Colonic mucosa (tissue), 4 donors: ENCODE results near the gene NPW. TPM values are rescaled to one million over a fixed set of nuclear protein-coding genes. Genes with fewer than 3 reads are reported as not detected.
A peak's percentile ranks its signal among the peaks of the same experiment; 100 is the strongest.

Experiments used
- DNase-seq: peaks from one replicate; pipeline ENCODE4 v3.0.0-alpha.2; 2020
- H3K27ac ChIP-seq: fragments of 200-600 bp; one replicate; pipeline ENCODE4 v1.8.0; 2021
- H3K27me3 ChIP-seq: fragments of 200-600 bp; one replicate; pipeline ENCODE4 v1.8.0; 2021
- H3K36me3 ChIP-seq: fragments of 200-600 bp; one replicate; pipeline ENCODE4 v1.8.0; 2021
- H3K4me1 ChIP-seq: fragments of 200-600 bp; one replicate; pipeline ENCODE4 v1.8.0; 2021; ENCODE audit warnings: mild to moderate bottlenecking
- H3K4me3 ChIP-seq: fragments of 200-600 bp; one replicate; pipeline ENCODE4 v1.8.0; 2021
- H3K9ac ChIP-seq, 2 donors: one replicate each; pipeline ENCODE4 v1.7.0; 2013; ENCODE audit warnings: control low read depth in 2 of 2, low read depth in 2 of 2, low read length in 2 of 2
- H3K9me3 ChIP-seq: fragments of 200-600 bp; one replicate; pipeline ENCODE4 v1.8.0; 2021
- CTCF ChIP-seq: fragments of 200-600 bp; IDR thresholded peaks from one replicate; pipeline ENCODE4 v1.8.0; 2022; ENCODE audit warnings: antibody characterized with exemption, mild to moderate bottlenecking
- intact Hi-C: fragments of 100-400 bp; cut with DNase I; formaldehyde crosslinking; loops from one replicate; pipeline ENCODE4 v1.14.1; 2022
- total RNA-seq, 2 donors: library from RNA; stranded (reverse); fragmentation: NEBNext Ultra II Directional in 1 of 2; extraction: Animal tissue kit (Norgen Biotek cat#: 25700) in 1 of 2; gene quantifications; one replicate each; pipeline ENCODE4 v1.2.1, GENCODE V29; 2021
- donor health status: healthy.
- donor health status: DM: no; HTN: no; CAD: no.
- donor health status: DM: no; HTN: no; CAD: no.

Gene NPW
- total RNA-seq, 2 donors from 2014 or later = 3.5 to 3.8 TPM

- H3K4me1 ChIP-seq = peaks cover 59% of the 10 kb centered on the region
- peak overlapping the region; percentile 85 for H3K27ac ChIP-seq
- no peaks in the 10 kb centered on the region for H3K36me3 ChIP-seq
- intact Hi-C loops = no loop called here
- no peak overlapping the region for H3K4me3 ChIP-seq
- H3K27me3 ChIP-seq = no peaks in the 10 kb centered on the region
- H3K9me3 ChIP-seq = no peaks in the 10 kb centered on the region
- H3K9ac ChIP-seq = peak overlapping the region; percentile 52
- peak; percentile 32 for DNase-seq
- no peak for TF ChIP-seq CTCF
These were observed 20.6 kb downstream of the NPW start for GRCh38 chr16:2040041-2040786.

GRCh38 chr16:2040787-2041522, 21.4 kb downstream of the NPW start:
- intact Hi-C loops = no loop called here
- H3K9me3 ChIP-seq = no peaks in the 10 kb centered on the region
- no peak for TF ChIP-seq CTCF

GRCh38 chr16:2042171-2042985, 22.8 kb downstream of the NPW start:
- no peaks in the 10 kb centered on the region for H3K36me3 ChIP-seq
- H3K9me3 ChIP-seq = no peaks in the 10 kb centered on the region
- H3K27me3 ChIP-seq = no peaks in the 10 kb centered on the region
- TF ChIP-seq CTCF = no peak
- no peak overlapping the region for H3K4me3 ChIP-seq
- intact Hi-C loops = no loop called here
- H3K9ac ChIP-seq = peak overlapping the region; percentile 13 to 68
- DNase-seq = peak; percentile 62
- H3K27ac ChIP-seq = peak overlapping the region; percentile 85
- peaks cover 60% of the 10 kb centered on the region for H3K4me1 ChIP-seq

More at GRCh38 chr16:2040787-2041522, 21.4 kb downstream of the NPW start:
- H3K36me3 ChIP-seq = no peaks in the 10 kb centered on the region
- H3K4me3 ChIP-seq = no peak overlapping the region
- H3K4me1 ChIP-seq = peaks cover 52% of the 10 kb centered on the region
- DNase-seq = peak; percentile 81
- H3K27me3 ChIP-seq = no peaks in the 10 kb centered on the region
- peak overlapping the region; percentile 22 to 52 for H3K9ac ChIP-seq
- H3K27ac ChIP-seq = peak overlapping the region; percentile 85

GRCh38 chr16:2042986-2043666, 23.5 kb downstream of the NPW start:
- Histone ChIP-seq H3K36me3 (no peaks in the 10 kb centered on the region), H3K9ac (peak overlapping the region in 1 of 2 donors; percentile 64), H3K27me3 (no peaks in the 10 kb centered on the region), H3K27ac (peak overlapping the region; percentile 80), H3K4me3 (no peak overlapping the region), H3K4me1 (peaks cover 60% of the 10 kb centered on the region), H3K9me3 (no peaks in the 10 kb centered on the region)
- DNase-seq = peak; percentile 86
- TF ChIP-seq CTCF = no peak
- intact Hi-C loops = no loop called here
